GM10248 (cell line): ENCODE results near the gene STK24.
A peak's percentile ranks its signal among the peaks of the same experiment; 100 is the strongest.

Source experiments
- CTCF ChIA-PET: fragments of 300-600 bp; sonication (Branson Sonifier 250); formaldehyde crosslinking; extraction: SDS; loops from one replicate; lab custom pipeline; 2021; ENCODE audit warnings: antibody characterized with exemption; lab: Yijun Ruan, JAX
- POLR2A ChIA-PET: fragments of 350-650 bp; sonication (Branson Sonifier 250); formaldehyde crosslinking; extraction: SDS; loops from one replicate; lab custom pipeline; 2020; ENCODE audit warnings: antibody characterized with exemption; lab: Yijun Ruan, JAX
- DNase-seq: peaks from one replicate; pipeline ENCODE4 v3.0.0; 2012; ENCODE audit errors: extremely low spot score
- TF ChIP-seq, protein P1 (sequence below): IDR thresholded peaks from 2 replicates; pipeline ENCODE4 v1.5.1; 2012; ENCODE audit warnings: mild to moderate bottlenecking, low read depth; ENCODE audit errors: extremely low read depth, missing control alignments, control extremely low read depth

Gene STK24

DNA sequence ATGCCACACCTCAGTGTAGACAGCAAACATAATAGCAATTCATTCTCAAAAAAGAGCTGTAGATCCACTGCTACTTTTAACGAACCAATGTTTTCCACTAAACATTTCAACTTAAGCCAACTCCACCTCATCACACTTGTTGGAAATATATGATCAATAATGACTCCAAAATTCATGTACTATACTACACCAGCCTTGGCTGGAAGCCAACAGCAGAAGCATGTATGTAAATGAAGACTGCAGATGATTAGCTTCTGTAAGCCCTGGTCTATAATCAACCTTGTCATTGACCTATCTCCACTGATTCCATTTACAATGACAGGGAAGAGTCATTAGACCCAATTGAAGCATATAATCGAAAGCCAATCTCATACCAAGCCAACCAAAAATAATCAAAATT, 71.7 kb downstream of the STK24 start:
- ChIA-PET CTCF (interaction anchor here (0.9 to 3.4 kb wide), 14 partner anchors 10 to 761 kb away, joined by 3 to 13 read pairs (median 4); no protein-coding TSS in a partner anchor), POLR2A (no interaction called here)
- DNase-seq, result no peak
- TF ChIP-seq, protein P1, sequence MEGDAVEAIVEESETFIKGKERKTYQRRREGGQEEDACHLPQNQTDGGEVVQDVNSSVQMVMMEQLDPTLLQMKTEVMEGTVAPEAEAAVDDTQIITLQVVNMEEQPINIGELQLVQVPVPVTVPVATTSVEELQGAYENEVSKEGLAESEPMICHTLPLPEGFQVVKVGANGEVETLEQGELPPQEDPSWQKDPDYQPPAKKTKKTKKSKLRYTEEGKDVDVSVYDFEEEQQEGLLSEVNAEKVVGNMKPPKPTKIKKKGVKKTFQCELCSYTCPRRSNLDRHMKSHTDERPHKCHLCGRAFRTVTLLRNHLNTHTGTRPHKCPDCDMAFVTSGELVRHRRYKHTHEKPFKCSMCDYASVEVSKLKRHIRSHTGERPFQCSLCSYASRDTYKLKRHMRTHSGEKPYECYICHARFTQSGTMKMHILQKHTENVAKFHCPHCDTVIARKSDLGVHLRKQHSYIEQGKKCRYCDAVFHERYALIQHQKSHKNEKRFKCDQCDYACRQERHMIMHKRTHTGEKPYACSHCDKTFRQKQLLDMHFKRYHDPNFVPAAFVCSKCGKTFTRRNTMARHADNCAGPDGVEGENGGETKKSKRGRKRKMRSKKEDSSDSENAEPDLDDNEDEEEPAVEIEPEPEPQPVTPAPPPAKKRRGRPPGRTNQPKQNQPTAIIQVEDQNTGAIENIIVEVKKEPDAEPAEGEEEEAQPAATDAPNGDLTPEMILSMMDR, result no peak

DNA sequence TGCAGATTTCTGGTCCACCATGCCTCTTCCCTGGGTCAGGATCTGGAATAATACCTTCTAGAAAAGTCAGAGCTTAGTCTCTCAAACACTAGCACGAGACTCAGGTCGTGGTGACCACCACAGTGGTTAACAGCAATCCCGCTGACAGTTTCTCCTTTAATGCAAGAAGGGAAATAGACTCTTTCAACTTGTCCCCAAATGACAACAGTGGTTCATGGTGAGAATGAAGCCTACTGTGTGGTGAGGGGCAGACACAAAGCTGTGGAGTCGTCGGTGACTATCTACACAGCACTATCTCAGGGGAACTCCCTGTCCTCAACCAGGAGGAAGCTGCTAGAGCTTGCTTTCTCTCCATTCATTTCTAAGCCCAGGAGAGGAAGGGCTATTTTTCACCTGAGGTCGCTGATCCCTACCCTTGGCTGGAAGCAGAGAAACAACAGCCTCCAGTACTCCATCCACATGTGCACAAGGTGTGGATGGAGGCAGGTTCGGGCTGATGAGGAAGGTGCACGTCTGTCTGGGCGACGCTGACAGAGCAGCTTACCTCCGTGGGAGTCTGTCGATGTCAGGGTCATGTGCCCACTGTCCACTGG, 72.4 kb downstream of the STK24 start:
- ChIA-PET CTCF (interaction anchor here (1.1 to 3.4 kb wide), 17 partner anchors 11 to 762 kb away, joined by 3 to 13 read pairs (median 4); no protein-coding TSS in a partner anchor), POLR2A (interaction anchor here (0.5 kb wide), 1 partner anchor 723 kb away, joined by 3 read pairs; no protein-coding TSS in a partner anchor)
- DNase-seq, result peak; percentile 66

DNA sequence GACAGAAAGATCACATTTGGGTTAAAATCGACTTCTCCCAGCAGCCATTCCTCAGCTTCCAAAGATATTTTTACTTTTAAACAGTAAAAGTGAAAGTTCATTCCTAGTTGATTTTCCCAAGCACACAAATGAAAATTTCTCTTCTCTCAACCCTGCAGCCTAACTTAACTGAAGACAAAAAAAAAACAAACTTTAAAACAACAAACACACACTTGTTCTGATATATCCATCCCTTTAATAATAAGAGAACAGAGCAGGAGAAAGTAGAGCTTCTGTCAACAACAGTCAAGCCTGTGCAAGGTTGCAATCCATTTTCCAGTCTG, 72.9 kb downstream of the STK24 start:
- no peak for DNase-seq
- POLR2A ChIA-PET, result interaction anchor here (1.0 kb wide), 1 partner anchor 17 kb away, joined by 3 read pairs; no protein-coding TSS in a partner anchor

More for the DNA sequence above, 72.4 kb downstream of the STK24 start:
- TF ChIP-seq, protein P1, result no peak

DNA sequence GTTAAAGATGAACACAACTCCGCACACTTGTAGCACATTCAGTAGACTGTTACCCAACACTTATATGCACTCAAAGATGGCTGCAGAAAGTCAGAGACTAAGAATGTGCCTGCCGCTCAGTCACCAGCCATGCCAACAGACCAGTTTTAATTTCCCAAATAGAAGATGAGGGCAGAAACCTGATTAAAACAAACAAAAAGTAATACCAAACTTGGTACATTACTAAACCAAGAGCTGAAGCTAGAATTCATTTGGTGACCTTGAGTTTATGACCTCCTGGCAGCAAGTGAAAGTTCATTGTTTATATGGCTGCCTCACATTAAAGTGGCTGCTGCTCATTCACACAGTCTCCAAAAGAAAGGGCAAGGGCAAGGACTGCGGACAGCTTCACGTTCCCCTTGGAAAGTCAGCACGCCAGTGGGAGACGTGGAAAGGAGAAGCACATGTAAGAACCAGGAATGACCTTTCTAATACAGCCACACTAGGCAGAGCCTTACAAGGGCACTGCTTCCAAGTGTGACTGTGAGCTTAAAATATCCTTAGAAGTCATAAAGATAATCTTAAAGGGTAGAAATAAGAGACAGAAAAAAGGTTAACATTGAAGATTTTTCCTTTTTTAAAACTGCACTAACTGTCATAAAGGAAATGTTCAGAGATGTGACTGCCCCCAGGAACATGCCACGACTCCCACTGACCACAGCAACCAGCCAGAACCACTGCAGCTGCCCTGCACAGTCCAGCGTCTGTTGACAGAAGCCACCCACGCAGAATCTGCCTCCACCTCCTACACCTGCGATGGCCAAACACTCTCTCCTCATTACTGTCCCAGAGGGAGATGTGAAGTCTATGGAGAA, 73.5 kb downstream of the STK24 start:
- POLR2A ChIA-PET, result interaction anchor here (1.0 kb wide), 1 partner anchor 16 kb away, joined by 3 read pairs; no protein-coding TSS in a partner anchor
- TF ChIP-seq, protein P1, result no peak
- DNase-seq, result no peak
- CTCF ChIA-PET, result interaction anchor here (0.7 to 3.4 kb wide), 15 partner anchors 11 to 763 kb away, joined by 3 to 13 read pairs (median 4); no protein-coding TSS in a partner anchor

More for the DNA sequence above, 72.9 kb downstream of the STK24 start:
- TF ChIP-seq, protein P1, result no peak
- CTCF ChIA-PET, result interaction anchor here (0.7 to 3.4 kb wide), 16 partner anchors 11 to 762 kb away, joined by 3 to 13 read pairs (median 4); no protein-coding TSS in a partner anchor

DNA sequence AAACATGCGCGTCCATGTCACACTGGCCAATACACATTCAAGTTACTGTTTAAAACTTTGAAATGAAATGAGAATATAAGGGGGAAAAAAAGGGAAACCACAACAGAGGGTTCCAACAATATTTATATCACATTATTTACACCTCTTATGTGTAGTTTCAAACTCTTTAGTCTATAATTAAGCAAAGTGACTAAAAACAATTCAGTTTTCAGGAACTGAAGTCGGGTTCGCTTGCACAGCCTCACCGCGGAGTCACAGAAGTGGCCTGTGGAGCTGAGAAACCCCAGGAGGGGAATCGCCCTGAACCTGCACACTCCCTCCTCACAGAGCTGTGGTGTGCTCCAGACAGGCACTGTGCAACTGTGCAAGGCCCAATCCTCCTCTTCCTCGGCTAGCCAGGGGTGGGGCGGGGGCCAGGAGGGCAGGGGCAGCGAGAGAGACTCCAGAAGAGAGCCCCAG, 75.9 kb downstream of the STK24 start:
- TF ChIP-seq, protein P1, result no peak
- POLR2A ChIA-PET, result no interaction called here
- peak; percentile 76 for DNase-seq
- CTCF ChIA-PET, result interaction anchor here (0.8 to 1.8 kb wide), 5 partner anchors 15 to 56 kb away, joined by 3 to 8 read pairs (median 3); no protein-coding TSS in a partner anchor

DNA sequence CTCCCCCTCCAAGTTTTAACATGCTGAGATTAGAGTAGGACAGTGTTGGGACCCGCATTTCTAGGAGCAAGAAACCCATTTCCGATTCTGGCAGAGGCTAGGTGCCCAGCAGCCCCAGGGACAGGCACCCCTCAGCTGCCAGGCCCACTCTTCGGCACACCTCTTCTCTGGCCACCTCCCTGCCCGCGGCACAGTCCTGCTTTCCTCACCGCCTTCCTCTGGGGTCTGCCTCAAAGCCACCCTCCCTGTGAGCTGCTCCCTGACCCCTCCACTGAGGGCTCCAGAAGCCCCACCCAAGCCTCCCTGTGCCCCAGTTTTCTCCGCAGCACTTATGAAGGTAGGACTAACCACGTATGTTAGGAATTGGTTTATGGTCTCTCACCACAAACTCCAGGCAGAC, 79.9 kb downstream of the STK24 start:
- TF ChIP-seq, protein P1, result no peak
- no peak for DNase-seq
- POLR2A ChIA-PET, result no interaction called here
- CTCF ChIA-PET, result interaction anchor here (1.3 to 1.6 kb wide), 2 partner anchors 12 to 14 kb away, joined by 3 to 5 read pairs; no protein-coding TSS in a partner anchor
